Measurements from ENCODE around the gene ZFP57.
"Not testable (repeated sequence)": the region's sequence is repeated elsewhere in the genome, so short reads cannot be mapped to it uniquely, and the experiment has no call there.

Gene ZFP57

GRCh38 chr6:29694637-29695036, 13.7 kb upstream of the ZFP57 start:
- DNase-seq: no peak

DNA sequence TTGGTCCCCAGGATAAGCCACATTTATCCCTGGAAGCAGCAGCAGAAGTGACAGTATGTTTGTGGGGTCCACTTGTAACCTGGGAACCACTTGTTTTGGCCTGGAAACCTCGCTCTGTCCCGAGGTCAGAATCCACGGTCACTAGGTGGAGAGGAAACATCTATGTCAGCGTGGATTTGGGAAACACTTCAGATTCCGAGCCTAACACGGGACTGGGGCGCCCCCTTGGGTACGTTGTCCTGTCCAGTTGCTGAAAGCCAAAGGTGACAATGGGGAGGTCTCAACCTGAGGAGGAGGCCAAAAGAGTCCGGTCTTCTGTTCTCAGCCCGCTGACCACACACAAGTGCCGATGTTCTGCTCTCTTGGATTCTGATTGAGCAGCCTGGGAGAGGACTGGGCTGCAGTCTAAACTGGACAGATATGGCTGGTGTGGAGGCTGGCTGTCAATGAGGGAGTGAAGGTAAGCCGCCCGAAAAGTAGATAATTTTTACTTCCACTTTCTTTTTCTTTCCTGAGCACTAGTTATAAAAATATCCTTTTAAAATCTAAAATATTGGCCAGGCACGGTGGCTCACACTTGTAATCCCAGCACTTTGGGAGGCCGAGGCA, 4.9 kb upstream of the ZFP57 start:
- no peak for DNase-seq

GRCh38 chr6:29681811-29682210, 859 bp upstream of the ZFP57 start:
- DNase-seq: no peak

- no peak for DNase-seq
Observed at GRCh38 chr6:29680416-29680815, 536 bp downstream of the ZFP57 start.

DNA sequence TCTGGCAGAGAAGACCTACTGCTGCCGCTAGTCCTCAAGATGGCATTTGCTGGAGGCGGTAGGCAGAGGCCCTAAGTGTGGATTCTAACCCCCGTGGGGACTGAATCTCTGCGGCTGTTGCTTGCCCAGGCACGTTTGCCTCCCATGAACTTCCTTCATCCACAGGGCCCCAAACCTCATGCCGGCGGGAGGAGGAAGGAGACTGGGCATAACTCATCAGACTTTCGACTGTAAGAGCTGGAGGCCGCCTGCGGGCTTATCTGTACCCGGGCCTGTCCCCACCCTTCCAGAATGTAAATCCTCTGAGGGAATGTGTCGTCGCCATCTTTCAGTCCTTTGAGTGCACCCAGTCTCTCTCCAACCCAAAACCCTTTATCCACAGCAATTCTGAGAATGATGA, 990 bp downstream of the ZFP57 start:
- DNase-seq: no peak

DNA sequence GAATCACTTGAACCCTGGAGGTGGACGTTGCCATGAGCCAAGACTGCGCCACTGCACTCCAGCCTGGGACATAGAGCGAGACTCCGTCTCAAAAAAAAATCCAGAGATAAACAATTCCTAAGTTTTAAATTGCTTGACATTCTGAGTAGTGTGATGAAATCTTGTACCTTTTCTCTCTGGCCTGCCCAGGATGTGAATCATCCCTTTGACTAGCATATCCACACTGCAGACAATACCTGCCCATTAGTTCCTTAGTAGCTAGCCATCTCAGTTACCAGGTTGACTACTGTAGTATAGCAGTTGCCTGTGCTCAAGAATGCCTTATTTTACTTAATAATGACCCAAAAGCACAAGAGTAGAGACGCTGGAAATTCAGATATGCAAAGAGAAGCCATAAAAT, 2.8 kb downstream of the ZFP57 start:
- no peak for DNase-seq

- DNase-seq: no peak
Observed at GRCh38 chr6:29676981-29677601, 3.9 kb downstream of the ZFP57 start.

DNA sequence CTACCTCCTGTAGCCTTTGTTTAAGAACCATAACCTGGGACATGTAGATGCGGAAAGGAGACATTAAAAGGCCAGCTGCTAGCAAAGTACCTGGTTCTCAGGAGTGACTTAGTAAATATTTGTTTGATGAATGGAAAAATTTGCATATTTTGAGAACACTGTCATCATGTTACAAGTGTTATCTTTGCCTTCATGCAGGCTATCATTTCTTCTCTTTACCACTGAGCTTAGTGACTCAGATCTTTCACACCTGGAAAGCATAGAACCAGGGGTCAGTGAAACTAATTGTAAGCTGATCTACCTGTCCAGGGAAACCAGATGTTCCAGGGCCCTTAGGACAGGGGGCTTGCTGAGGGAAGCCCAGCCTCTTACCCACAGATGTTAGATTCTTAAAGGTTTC, 5.4 kb downstream of the ZFP57 start:
- DNase-seq: no peak

GRCh38 chr6:29674008-29674407, 6.9 kb downstream of the ZFP57 start:
- no peak for DNase-seq

DNA sequence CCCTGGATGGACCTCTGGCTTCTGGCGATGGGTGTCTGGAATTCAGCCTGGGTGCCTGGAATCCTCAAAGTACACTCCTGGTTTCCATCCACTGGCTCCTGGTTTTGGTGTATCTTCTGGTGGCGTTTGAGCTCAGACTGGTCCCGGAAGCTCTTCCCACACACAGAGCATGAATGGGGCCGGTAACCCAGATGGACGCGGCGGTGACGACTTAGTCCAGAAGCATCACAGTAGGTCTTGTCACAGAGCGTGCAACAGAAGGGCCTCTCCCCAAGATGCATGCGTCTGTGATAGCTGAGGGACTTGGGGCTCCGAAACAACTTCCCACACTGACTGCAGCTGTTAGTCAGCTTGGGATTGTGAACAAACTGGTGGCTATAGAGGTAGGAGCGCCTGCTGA, 7.8 kb downstream of the ZFP57 start:
- no peak for DNase-seq

DNA sequence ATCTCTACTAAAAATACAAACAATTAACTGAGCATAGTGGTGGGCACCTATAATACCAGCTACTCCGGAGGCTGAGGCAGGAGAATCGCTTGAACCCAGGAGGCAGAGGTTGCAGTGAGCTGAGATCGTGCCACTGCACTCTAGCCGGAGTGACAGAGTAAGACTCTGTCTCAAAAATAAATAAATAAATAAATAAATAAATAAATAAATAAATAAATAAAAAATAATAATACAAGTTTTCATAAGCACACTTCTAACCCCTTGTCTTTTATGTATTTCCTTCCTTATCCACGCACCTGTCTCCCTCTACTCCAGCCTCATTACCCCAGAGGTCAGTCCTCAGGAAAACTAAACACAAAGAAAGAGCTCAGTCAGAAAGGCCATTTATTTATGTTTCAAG, 8.8 kb downstream of the ZFP57 start:
- not testable (repeated sequence) for DNase-seq

- no peak for DNase-seq
Observed at GRCh38 chr6:29671026-29671425, 9.9 kb downstream of the ZFP57 start.

DNA sequence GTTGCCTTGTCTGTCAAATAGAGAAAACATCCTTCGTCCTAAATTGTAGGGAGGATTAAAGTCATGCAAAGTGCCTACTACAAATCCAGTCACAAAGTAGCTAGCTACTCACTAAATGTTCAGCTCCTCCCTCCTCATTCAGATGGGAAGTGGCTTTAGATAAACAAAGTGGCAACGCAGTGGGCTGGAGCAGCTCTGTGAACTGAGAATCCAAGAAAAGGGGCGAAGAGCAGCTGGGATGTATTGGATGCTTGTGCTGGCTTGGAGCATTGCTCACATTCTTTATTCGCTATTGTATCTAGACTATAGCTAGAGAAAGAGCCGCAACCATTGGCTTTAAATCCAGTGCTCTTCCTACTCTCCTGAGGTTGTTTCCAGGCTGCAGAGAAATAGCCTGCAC, 13.8 kb downstream of the ZFP57 start:
- no peak for DNase-seq

DNA sequence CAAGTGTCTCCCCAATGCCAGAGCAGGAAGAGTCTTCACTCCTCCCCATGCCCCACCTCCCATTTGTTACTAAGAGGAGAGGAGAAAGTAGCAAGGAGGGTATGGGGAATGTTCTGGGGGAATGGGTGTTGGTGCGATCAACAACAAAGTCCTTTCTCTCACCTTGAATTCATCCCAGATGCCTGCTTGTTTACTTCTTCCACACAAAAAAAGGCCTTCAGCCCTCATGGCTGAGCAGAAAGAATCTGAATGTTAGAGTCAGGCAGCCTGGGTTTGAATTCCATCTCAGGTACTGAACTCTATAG, 14.2 kb downstream of the ZFP57 start:
- DNase-seq: no peak

DNA sequence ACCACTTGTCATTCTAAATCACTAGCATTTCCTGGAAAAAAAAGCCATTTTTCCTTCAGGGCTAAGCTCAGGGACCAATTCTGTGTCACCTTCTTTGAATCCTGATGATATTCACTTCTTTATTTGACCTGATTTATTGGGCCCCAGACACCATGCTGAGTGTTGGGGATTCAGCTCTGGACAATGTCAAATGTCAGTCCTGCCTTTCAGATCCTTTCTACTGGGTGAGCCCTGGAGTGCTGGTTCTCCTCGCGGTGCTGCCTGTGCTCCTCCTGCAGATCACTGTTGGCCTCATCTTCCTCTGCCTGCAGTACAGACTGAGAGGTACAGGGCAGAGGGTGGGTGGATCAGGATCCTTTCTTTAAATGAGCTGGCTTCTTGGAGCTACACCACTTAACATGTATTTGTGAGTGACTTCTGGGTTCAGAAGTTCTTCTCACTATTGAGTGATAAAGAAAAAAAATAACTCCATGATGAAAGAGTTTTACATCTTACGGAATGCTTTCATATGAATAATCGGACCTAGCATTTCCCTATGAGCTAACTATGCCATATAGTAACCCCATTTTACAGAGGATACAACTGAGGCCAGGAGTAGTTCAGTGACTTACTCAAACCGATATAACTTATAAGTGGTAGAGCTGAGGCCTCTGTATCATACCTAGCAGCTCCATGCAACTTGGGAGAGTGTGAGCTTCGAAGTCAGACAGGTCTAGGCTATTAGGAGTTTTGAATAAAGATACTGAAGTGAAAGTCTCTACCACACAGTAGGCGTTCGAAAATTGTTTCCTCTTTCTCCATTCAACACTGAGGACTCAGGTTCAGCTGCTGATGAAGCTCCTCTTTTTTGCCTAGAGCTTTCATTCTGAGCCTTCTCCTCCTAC, 14.8 kb downstream of the ZFP57 start:
- DNase-seq: no peak

DNA sequence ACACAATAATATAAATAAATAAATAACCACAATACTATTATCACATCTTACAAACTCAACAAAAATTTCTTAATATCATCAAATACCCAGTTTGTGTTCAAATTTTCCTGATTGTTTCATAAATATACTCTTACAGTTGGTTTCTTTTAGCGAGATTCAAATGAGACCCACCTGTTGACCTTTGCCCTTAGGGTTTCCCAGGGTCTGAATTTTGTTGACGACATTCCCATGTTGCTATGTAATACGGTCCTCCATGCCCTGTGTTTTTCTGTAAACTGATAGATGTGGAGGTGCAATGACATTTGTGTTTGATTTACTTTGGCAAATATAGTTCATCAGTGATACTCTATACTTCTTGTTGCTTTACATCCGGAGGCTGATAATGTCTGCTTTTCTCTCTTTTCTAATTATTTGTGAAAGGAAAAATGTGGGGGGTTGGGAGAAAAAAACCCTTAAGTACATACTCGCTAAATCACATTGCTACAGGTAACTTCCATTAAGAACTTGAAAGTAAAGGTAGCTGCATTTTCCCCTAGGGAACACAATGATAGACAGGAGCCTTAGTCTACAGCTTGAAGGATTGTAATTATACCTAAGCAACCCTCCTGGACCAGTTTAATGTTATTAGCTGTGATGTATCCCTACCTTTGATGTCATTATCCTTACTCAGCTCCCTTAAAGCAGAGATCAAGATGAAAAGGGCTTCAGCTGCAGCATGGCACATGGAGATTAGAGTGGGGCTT, 17.5 kb downstream of the ZFP57 start:
- DNase-seq: no peak

GRCh38 chr6:29661502-29662141, 19.3 kb downstream of the ZFP57 start:
- not testable (repeated sequence) for DNase-seq

DNA sequence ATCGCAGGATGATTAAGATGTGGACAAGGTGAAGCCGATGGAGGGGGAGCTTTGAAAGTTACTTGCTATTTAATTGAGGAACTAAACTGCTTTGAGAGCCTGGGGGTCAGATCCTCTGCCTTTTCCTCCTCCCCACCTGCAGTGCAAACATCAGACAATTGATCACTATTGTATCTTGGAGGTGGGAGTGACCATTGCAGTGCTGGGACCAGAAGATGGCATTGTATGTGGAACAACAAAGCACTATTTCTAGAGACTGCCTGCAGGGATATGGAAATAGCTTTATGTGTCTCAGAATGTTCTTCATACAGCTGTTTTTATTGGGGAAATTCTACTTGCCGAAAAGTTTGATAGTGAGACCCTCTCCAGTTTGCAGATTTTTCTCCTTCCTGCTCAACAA, 19.9 kb downstream of the ZFP57 start:
- no peak for DNase-seq

GRCh38 chr6:29656798-29657197, 24.2 kb downstream of the ZFP57 start, which contains the start of gene MOG:
MOG (plus strand) TSS chr6:29657092; CDS start chr6:29657210, 118 bp downstream.
- DNase-seq: no peak

GRCh38 chr6:29656157-29656556, 24.8 kb downstream of the ZFP57 start:
- no peak for DNase-seq

GRCh38 chr6:29655658-29656057, 25.3 kb downstream of the ZFP57 start:
- no peak for DNase-seq

GRCh38 chr6:29653452-29654038, 27.4 kb downstream of the ZFP57 start:
- no peak for DNase-seq

GRCh38 chr6:29652198-29652584, 28.8 kb downstream of the ZFP57 start:
- DNase-seq: no peak

Measured in activated T-cell treated with anti-CD3 and anti-CD28 coated beads, Interleukin-2, amount 50 U/mL, for 1 hour (primary cell).